ENCODE results near the gene SHROOM2. TPM values are rescaled to one million over a fixed set of nuclear protein-coding genes. Genes with fewer than 3 reads are reported as not detected.

SHROOM2 gene
- total and polyA plus RNA-seq, 2 of the 4 experiments (the other 2 are of a cell fraction), result 8.1 to 14.2 TPM

- Histone ChIP-seq H3K4me1 (ENCODE audit: control insufficient read depth, insufficient read depth, low read length) (no peaks in the 10 kb centered on the region), H3K9me3 (ENCODE audit: control insufficient read depth, insufficient read depth, low read length) (no peaks in the 10 kb centered on the region), H3K79me1 (ENCODE audit: low read depth in 1 of 2, low read length in 2 of 2) (no peaks in the 10 kb centered on the region), H4K5ac (ENCODE audit: low read depth, low read length) (no peak overlapping the region), H4K8ac (ENCODE audit: low read depth in 2 of 2, low read length in 2 of 2) (no peak overlapping the region), H2BK20ac (ENCODE audit: low read depth, low read length) (no peak overlapping the region), H3K27ac (ENCODE audit: insufficient read depth, low read length) (no peak overlapping the region), H3K14ac (replicated peaks; ENCODE audit: low read depth, low read length) (no peak overlapping the region), H2AFZ (replicated peaks; ENCODE audit: low read length, poor library complexity) (no peak overlapping the region), H3K27me3 (ENCODE audit: control insufficient read depth, insufficient read depth, low read length) (no peaks in the 10 kb centered on the region), H3K4me2 (ENCODE audit: low read depth, low read length) (no peak overlapping the region), H2BK15ac (ENCODE audit: low read depth, low read length) (no peak overlapping the region), H3K9ac (ENCODE audit: low read depth, low read length) (no peak overlapping the region), H3K4ac (ENCODE audit: low read depth, low read length) (no peak overlapping the region), H3K18ac (ENCODE audit: low read depth, low read length) (no peak overlapping the region), H3K9me1 (ENCODE audit: insufficient read depth, low read length) (no peaks in the 10 kb centered on the region), H4K20me1 (ENCODE audit: insufficient read depth, low read length) (no peaks in the 10 kb centered on the region), H4K91ac (ENCODE audit: insufficient read depth, low read depth, low read length) (no peak overlapping the region), H2AK9ac (replicated peaks; ENCODE audit: low read depth, low read length, poor library complexity) (no peak overlapping the region), H3K36me3 (ENCODE audit: control insufficient read depth, insufficient read depth, low read length) (no peaks in the 10 kb centered on the region), H3K23ac (ENCODE audit: low read depth, low read length) (no peak overlapping the region), H3K4me3 (ENCODE audit: insufficient read depth, low read depth, low read length) (no peak overlapping the region), H2BK120ac (ENCODE audit: low read depth, low read length) (no peak overlapping the region), H2BK5ac (ENCODE audit: low read depth, low read length, poor library complexity, severe bottlenecking) (no peak overlapping the region), H3K56ac (ENCODE audit: extremely low read depth, insufficient read depth, low read length) (no peak overlapping the region), H2AK5ac (ENCODE audit: low read depth, low read length) (no peak overlapping the region)
- no peak for ATAC-seq (ENCODE audit: low read depth)
- CTCF ChIA-PET, result interaction anchor here (1.3 kb wide), 1 partner anchor 122 kb away, joined by 5 read pairs; no protein-coding TSS in a partner anchor
- DNase-seq, result no peak
- in situ Hi-C loops (cut with MboI; ENCODE audit: low sequenced_read_pairs), result loop anchor here (5.0 to 10.0 kb wide), 2 partner anchors 113 to 120 kb away; no protein-coding TSS in a partner anchor
- intact Hi-C loops (cut with micrococcal nuclease), result no loop called here
- BruUV-seq (replicated peaks), result no TSS peak
- WGBS, 2 experiments (ENCODE audit: extremely low coverage in 2 of 2, insufficient read length in 1 of 2), result 84% methylated on average over 4 of the region's 8 CpGs; no CpG with 5 or more reads in 1 of the 2 experiments
- dilution Hi-C loops (cut with HindIII; ENCODE audit: low sequenced_read_pairs, unreplicated experiment), result no loop called here
- no peak for TF ChIP-seq FOS (IDR thresholded peaks at IDR 0.05; ENCODE audit: low read depth, low read length)
- no peak for TF ChIP-seq USF2 (IDR thresholded peaks at IDR 0.05; ENCODE audit: low read depth, low read length)
- no peak for TF ChIP-seq RCOR1 (IDR thresholded peaks at IDR 0.05; ENCODE audit: insufficient replicate concordance, low read length)
- TF ChIP-seq, protein P1, sequence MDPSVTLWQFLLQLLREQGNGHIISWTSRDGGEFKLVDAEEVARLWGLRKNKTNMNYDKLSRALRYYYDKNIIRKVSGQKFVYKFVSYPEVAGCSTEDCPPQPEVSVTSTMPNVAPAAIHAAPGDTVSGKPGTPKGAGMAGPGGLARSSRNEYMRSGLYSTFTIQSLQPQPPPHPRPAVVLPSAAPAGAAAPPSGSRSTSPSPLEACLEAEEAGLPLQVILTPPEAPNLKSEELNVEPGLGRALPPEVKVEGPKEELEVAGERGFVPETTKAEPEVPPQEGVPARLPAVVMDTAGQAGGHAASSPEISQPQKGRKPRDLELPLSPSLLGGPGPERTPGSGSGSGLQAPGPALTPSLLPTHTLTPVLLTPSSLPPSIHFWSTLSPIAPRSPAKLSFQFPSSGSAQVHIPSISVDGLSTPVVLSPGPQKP (IDR thresholded peaks at IDR 0.05; ENCODE audit: borderline replicate concordance, low read depth, low read length), result no peak
- TF ChIP-seq, protein P2, sequence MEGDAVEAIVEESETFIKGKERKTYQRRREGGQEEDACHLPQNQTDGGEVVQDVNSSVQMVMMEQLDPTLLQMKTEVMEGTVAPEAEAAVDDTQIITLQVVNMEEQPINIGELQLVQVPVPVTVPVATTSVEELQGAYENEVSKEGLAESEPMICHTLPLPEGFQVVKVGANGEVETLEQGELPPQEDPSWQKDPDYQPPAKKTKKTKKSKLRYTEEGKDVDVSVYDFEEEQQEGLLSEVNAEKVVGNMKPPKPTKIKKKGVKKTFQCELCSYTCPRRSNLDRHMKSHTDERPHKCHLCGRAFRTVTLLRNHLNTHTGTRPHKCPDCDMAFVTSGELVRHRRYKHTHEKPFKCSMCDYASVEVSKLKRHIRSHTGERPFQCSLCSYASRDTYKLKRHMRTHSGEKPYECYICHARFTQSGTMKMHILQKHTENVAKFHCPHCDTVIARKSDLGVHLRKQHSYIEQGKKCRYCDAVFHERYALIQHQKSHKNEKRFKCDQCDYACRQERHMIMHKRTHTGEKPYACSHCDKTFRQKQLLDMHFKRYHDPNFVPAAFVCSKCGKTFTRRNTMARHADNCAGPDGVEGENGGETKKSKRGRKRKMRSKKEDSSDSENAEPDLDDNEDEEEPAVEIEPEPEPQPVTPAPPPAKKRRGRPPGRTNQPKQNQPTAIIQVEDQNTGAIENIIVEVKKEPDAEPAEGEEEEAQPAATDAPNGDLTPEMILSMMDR (conservative IDR thresholded peaks at IDR 0.05; ENCODE audit: low read depth, low read length), result no peak
- TF ChIP-seq RFX5 (IDR thresholded peaks at IDR 0.05; ENCODE audit: low read depth, low read length), result no peak
- TF ChIP-seq NFE2L2 (IDR thresholded peaks at IDR 0.05; ENCODE audit: low read depth, low read length), result no peak
- no peak for TF ChIP-seq CEBPB (IDR thresholded peaks at IDR 0.05; ENCODE audit: low read depth, low read length)
- no peak for TF ChIP-seq POLR2A (IDR thresholded peaks at IDR 0.05; ENCODE audit: low read depth, low read length)
- TF ChIP-seq MXI1 (IDR thresholded peaks at IDR 0.05; ENCODE audit: borderline replicate concordance, low read depth, low read length), result no peak
- TF ChIP-seq BHLHE40 (IDR thresholded peaks at IDR 0.05; ENCODE audit: low read depth, low read length), result no peak
- no peak for TF ChIP-seq MAZ (IDR thresholded peaks at IDR 0.05; ENCODE audit: borderline replicate concordance, low read depth, low read length)
- TF ChIP-seq MAFK (IDR thresholded peaks at IDR 0.05; ENCODE audit: low read depth, low read length), result no peak
- POLR2A ChIA-PET (ENCODE audit: unreplicated experiment), result no interaction called here
Measured at GRCh38 chrX:9997524-9997923, 211.3 kb downstream of the SHROOM2 start.
